Kidney epithelial cell (primary cell): ENCODE results near the gene AFAP1L2. TPM values are rescaled to one million over a fixed set of nuclear protein-coding genes. Genes with fewer than 3 reads are reported as not detected.

Experiments used
- DNase-seq: peaks from one replicate; pipeline ENCODE4 v3.0.0-alpha.2; 2010; ENCODE audit warnings: low read depth
- H3K27me3 ChIP-seq: 2 replicates; pipeline ENCODE4 v1.6.0; 2011; ENCODE audit warnings: low read length; ENCODE audit not compliant: control insufficient read depth, insufficient read depth
- H3K36me3 ChIP-seq: 2 replicates; pipeline ENCODE4 v1.5.1; 2011; ENCODE audit warnings: low read length; ENCODE audit not compliant: control insufficient read depth, insufficient read depth
- H3K4me3 ChIP-seq: 2 replicates; pipeline ENCODE4 v1.5.1; 2011; ENCODE audit warnings: low read depth, mild to moderate bottlenecking, control low read depth, low read length
- total RNA-seq: library from RNA; depleted of rRNA; stranded (reverse); fragments of >200 nt; gene quantifications from 2 replicates; pipeline ENCODE4 v1.2.3, GENCODE V29; 2015
- TF ChIP-seq, protein P1 (sequence below): IDR thresholded peaks from 2 replicates; pipeline ENCODE4 v1.5.1; 2011; ENCODE audit warnings: mild to moderate bottlenecking, moderate library complexity, low read length, control low read depth, inconsistent platforms; ENCODE audit not compliant: insufficient read depth, poor library complexity, severe bottlenecking

Gene AFAP1L2
- total RNA-seq, 1 donor from 2014 or later, result 10.2 TPM

DNA sequence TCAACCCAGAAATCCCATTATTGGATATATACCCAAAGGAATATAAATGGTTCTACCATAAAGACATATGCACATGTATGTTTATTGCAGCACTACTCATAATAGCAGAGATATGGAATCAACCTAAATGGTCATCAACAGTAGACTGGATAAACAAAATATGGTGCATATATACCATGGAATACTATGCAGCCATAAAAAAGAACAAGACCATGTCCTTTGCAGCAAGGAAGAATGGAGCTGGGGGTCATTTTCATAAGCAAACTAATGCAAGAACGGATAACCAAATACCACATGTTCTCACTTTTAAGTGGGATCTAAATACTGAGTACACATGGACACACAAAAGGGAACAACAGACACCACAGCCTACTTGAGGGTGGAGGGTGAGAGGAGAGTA lies 2.2 kb upstream of the AFAP1L2 start:
- DNase-seq, result no peak
- TF ChIP-seq, protein P1, sequence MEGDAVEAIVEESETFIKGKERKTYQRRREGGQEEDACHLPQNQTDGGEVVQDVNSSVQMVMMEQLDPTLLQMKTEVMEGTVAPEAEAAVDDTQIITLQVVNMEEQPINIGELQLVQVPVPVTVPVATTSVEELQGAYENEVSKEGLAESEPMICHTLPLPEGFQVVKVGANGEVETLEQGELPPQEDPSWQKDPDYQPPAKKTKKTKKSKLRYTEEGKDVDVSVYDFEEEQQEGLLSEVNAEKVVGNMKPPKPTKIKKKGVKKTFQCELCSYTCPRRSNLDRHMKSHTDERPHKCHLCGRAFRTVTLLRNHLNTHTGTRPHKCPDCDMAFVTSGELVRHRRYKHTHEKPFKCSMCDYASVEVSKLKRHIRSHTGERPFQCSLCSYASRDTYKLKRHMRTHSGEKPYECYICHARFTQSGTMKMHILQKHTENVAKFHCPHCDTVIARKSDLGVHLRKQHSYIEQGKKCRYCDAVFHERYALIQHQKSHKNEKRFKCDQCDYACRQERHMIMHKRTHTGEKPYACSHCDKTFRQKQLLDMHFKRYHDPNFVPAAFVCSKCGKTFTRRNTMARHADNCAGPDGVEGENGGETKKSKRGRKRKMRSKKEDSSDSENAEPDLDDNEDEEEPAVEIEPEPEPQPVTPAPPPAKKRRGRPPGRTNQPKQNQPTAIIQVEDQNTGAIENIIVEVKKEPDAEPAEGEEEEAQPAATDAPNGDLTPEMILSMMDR, result no peak
- Histone ChIP-seq H3K36me3 (no peaks in the 10 kb centered on the region), H3K4me3 (no peak overlapping the region), H3K27me3 (no peaks in the 10 kb centered on the region)

DNA sequence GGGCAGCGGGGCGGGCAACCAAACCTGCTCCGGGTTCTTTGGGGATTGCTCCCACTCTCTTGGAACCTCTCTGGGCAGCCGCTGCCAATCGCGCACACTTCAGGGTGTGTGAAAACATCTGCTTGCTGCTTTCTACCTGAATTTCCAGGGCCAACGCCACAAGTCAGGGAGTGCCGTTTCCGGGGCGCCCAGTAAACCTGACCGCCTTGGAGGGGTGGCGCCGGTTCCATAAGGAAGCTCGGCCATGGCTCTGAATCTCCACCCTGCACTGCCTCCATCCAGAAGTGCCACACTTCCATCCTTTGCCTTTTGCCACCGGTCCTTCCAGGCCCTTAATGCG lies 679 bp upstream of the AFAP1L2 start:
- TF ChIP-seq, protein P1, result no peak
- Histone ChIP-seq H3K4me3 (peak overlapping the region; percentile 78), H3K27me3 (no peaks in the 10 kb centered on the region), H3K36me3 (no peaks in the 10 kb centered on the region)
- no peak for DNase-seq

DNA sequence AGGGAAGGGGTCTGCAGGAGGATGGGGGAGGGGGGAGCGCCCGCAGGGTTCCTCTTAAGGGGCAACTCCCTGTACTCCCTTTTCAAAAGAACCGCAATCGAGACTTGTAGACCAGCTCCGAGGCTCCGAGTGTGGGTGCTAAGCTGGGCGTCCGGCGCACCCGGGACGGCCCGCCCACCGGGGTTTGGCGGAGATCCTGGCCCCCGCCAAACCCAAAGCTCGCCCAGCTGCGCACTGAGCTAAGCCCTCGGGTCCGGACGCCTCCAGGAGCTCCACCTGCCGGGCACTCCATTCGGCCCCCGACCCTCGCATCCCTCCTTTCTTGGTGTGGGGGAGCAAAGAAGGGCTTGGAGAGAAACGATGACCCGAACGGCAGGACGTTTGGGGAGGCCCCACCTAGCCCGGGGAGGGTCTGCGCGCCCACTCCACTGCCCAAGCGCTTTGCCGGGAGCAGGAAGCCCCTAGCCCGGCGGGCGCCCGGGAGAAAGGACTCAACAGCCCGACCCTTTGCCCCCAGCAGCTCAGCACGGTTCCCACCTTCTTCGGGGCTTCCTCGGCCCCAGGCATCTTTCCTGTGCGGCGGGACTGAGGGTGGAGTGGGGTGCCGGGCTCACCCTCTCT lies 651 bp downstream of the AFAP1L2 start:
- DNase-seq, result no peak
- Histone ChIP-seq H3K36me3 (no peaks in the 10 kb centered on the region), H3K27me3 (no peaks in the 10 kb centered on the region), H3K4me3 (peak overlapping the region; percentile 78)
- TF ChIP-seq, protein P1, result peak; percentile 62

DNA sequence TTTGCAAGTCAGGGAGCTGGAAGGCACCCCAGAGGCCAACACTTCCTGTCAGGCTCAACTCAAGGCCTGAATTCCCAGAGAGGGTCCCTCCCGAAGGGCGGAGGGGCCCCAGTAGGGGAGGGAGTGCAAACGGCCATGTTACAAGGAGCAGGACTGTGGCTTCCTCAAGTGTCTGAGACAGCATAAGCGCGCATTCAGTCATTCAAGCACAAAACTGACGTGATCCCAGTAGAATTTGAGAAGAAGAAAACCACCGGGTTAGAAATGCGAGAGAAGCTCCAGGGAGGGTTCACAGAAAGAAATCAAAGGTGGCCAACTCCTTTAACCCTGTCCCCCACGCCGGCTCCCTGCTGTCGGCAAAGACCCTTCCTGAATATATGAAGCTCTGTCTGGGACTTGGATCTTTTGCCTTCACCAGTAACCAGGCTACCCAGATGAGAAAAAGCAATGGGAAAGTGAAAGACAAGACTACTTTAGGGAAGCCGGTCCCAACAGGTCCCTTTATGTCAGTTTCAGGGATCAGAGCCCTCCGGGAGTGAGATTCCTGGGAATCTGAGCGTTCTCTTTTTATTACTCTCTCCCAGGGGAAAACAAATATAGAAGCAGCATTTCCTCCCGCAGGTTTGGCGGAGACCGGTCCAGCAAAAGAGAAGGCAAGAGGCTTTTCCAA lies 1.3 kb downstream of the AFAP1L2 start:
- no peak for DNase-seq
- Histone ChIP-seq H3K27me3 (no peaks in the 10 kb centered on the region), H3K36me3 (no peaks in the 10 kb centered on the region), H3K4me3 (peak overlapping the region; percentile 78)
- TF ChIP-seq, protein P1, result no peak

DNA sequence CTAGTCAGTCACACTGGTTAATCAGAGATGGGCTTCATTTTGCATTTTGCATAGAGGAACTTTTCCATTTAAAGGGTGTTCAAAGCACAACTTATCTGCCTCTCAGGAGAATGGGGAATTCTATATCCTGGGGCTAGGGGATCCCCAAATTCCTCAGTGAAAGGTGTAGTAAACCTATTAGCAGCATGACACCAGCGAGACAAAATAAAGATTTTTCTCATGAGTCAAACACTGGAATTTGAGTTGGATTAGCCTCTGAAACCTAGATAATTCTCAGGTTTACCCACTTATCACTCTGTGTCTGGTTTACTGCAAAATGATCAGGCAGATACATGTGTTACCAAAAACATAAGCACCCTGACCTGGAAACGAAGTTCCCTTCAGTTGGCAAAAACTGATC lies 2.1 kb downstream of the AFAP1L2 start:
- no peak for DNase-seq
- H3K27me3 ChIP-seq, result no peaks in the 10 kb centered on the region
- no peak overlapping the region for H3K4me3 ChIP-seq
- TF ChIP-seq, protein P1, result no peak
- no peaks in the 10 kb centered on the region for H3K36me3 ChIP-seq
